Measurements from ENCODE around the gene OR6Q1.

- TF ChIP-seq, protein P1, sequence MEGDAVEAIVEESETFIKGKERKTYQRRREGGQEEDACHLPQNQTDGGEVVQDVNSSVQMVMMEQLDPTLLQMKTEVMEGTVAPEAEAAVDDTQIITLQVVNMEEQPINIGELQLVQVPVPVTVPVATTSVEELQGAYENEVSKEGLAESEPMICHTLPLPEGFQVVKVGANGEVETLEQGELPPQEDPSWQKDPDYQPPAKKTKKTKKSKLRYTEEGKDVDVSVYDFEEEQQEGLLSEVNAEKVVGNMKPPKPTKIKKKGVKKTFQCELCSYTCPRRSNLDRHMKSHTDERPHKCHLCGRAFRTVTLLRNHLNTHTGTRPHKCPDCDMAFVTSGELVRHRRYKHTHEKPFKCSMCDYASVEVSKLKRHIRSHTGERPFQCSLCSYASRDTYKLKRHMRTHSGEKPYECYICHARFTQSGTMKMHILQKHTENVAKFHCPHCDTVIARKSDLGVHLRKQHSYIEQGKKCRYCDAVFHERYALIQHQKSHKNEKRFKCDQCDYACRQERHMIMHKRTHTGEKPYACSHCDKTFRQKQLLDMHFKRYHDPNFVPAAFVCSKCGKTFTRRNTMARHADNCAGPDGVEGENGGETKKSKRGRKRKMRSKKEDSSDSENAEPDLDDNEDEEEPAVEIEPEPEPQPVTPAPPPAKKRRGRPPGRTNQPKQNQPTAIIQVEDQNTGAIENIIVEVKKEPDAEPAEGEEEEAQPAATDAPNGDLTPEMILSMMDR (optimal IDR thresholded peaks at IDR 0.05 in 1 of 3, IDR thresholded peaks at IDR 0.05 in 1 of 3, conservative IDR thresholded peaks at IDR 0.05 in 1 of 3; ENCODE audit: extremely low read depth in 1 of 3, insufficient read depth in 2 of 3, low read length in 3 of 3) = no peak
- TF ChIP-seq EZH2 (IDR thresholded peaks at IDR 0.05; ENCODE audit: low read length) = no peak
Measured at GRCh38 chr11:58061813-58062212, 31.1 kb downstream of the OR6Q1 start.

All from keratinocyte (primary cell).